OCI-LY7 (cell line): ENCODE data around the gene ELF1. TPM values are rescaled to one million over a fixed set of nuclear protein-coding genes. Genes with fewer than 3 reads are reported as not detected.
"Not testable (repeated sequence)": the region's sequence is repeated elsewhere in the genome, so short reads cannot be mapped to it uniquely, and the experiment has no call there.

Experiments used
- BruUV-seq: library from RNA; stranded (reverse); fragments of 400-500 nt; replicated peaks from 2 replicates; lab custom pipeline; 2021; lab: Mats Ljungman, UMichigan
- CTCF ChIA-PET: fragments of 300-600 bp; sonication (Branson Sonifier 250); formaldehyde crosslinking; loops from one replicate; lab custom pipeline; 2022; ENCODE audit warnings: antibody characterized with exemption; ENCODE audit not compliant: unreplicated experiment; lab: Charles Lee
- POLR2A ChIA-PET: fragments of 300-600 bp; sonication (Branson Sonifier 250); formaldehyde crosslinking; loops from one replicate; lab custom pipeline; 2022; ENCODE audit warnings: antibody characterized with exemption; lab: Charles Lee
- DNase-seq: peaks from one replicate; pipeline ENCODE4 v3.0.0-alpha.2; 2015; ENCODE audit warnings: low spot score
- H2AFZ ChIP-seq: fragments of 200-600 bp; sonication (generic), shearing (Covaris generic); 2 replicates; pipeline ENCODE4 v1.6.1; 2014; ENCODE audit warnings: mild to moderate bottlenecking, antibody characterized with exemption, low read length, moderate library complexity
- H3K27ac ChIP-seq: fragments of 200-600 bp; sonication (generic); 2 replicates; pipeline ENCODE4 v1.5.1; 2014; ENCODE audit warnings: mixed run types, low read depth, mild to moderate bottlenecking, moderate library complexity, low read length, inconsistent platforms; ENCODE audit not compliant: poor library complexity, severe bottlenecking
- H3K36me3 ChIP-seq: fragments of 200-600 bp; sonication (generic); 2 replicates; pipeline ENCODE4 v1.6.1; 2014; ENCODE audit warnings: mild to moderate bottlenecking, antibody characterized with exemption, low read length, moderate library complexity, mixed read lengths; ENCODE audit not compliant: insufficient read depth
- H3K4me1 ChIP-seq: fragments of 200-600 bp; sonication (generic); 2 replicates; pipeline ENCODE4 v1.5.1; 2014; ENCODE audit warnings: mild to moderate bottlenecking, low read length; ENCODE audit not compliant: insufficient read depth, poor library complexity, severe bottlenecking
- H3K4me2 ChIP-seq: fragments of 200-600 bp; sonication (generic); 2 replicates; pipeline ENCODE4 v1.6.1; 2014; ENCODE audit warnings: mild to moderate bottlenecking, low read length
- H3K4me3 ChIP-seq: fragments of 200-600 bp; sonication (generic); 2 replicates; pipeline ENCODE4 v1.5.1; 2014; ENCODE audit warnings: mild to moderate bottlenecking, low read depth, low read length; ENCODE audit not compliant: poor library complexity, severe bottlenecking
- H3K79me2 ChIP-seq: fragments of 200-600 bp; sonication (generic); 2 replicates; pipeline ENCODE4 v1.6.1; 2016; ENCODE audit warnings: low read depth, mild to moderate bottlenecking, low read length, moderate library complexity, mixed read lengths; ENCODE audit not compliant: insufficient read depth
- H3K9me2 ChIP-seq: fragments of 200-600 bp; sonication (generic); 2 replicates; pipeline ENCODE4 v1.6.1; 2016; ENCODE audit warnings: mild to moderate bottlenecking, low read length, mixed read lengths; ENCODE audit not compliant: insufficient read depth
- H3K9me3 ChIP-seq: fragments of 200-600 bp; sonication (generic); 2 replicates; pipeline ENCODE4 v1.6.1; 2014; ENCODE audit warnings: mild to moderate bottlenecking, mixed run types, low read length, mixed read lengths
- H4K20me1 ChIP-seq: fragments of 200-600 bp; sonication (generic); 2 replicates; pipeline ENCODE4 v1.6.1; 2014; ENCODE audit warnings: mild to moderate bottlenecking, antibody characterized with exemption, low read length, moderate library complexity, mixed read lengths; ENCODE audit not compliant: insufficient read depth
- CTCF ChIP-seq: fragments of 200-600 bp; sonication (generic); conservative IDR thresholded peaks from 2 replicates; pipeline ENCODE4 v1.5.1; 2014; ENCODE audit warnings: mild to moderate bottlenecking, antibody characterized with exemption, low read length, moderate library complexity, mixed read lengths
- EZH2phosphoT487 ChIP-seq: fragments of 200-600 bp; sonication (generic); IDR thresholded peaks from 2 replicates; pipeline ENCODE4 v1.6.1; 2018; ENCODE audit warnings: low read depth, borderline replicate concordance, mild to moderate bottlenecking, mixed run types, antibody characterized with exemption, low read length, moderate library complexity, mixed read lengths
- intact Hi-C: fragments of 100-400 bp; cut with micrococcal nuclease; formaldehyde crosslinking; loops from one replicate; pipeline ENCODE4 v1.10.0; 2022; ENCODE audit not compliant: unreplicated experiment
- total RNA-seq, 2 experiments: library from RNA; depleted of rRNA in 1 of 2; stranded (reverse); fragments of >200 nt in 1 of 2; shearing (Covaris generic) in 1 of 2; gene quantifications; 2 replicates each; pipeline ENCODE4 v1.2.3, GENCODE V29; 2014 to 2022

The ELF1 gene
- total RNA-seq, 2 experiments from 2014 or later = 111 to 248 TPM

GRCh38 chr13:40920826-40921225, 98.3 kb downstream of the ELF1 start:
- intact Hi-C loops = loop anchor here (1.0 to 10.0 kb wide), 2 partner anchors 131 to 226 kb away; no protein-coding TSS in a partner anchor
- BruUV-seq = no TSS peak
- POLR2A ChIA-PET = interaction anchor here (0.7 to 3.6 kb wide), 9 partner anchors 9 to 282 kb away, joined by 3 to 11 read pairs (median 3); no protein-coding TSS in a partner anchor

GRCh38 chr13:40919901-40920300, 99.2 kb downstream of the ELF1 start:
- POLR2A ChIA-PET = interaction anchor here (1.1 to 3.6 kb wide), 3 partner anchors 11 to 19 kb away, joined by 3 to 11 read pairs (median 9); no protein-coding TSS in a partner anchor
- H3K4me1 ChIP-seq, BruUV-seq, H3K36me3 ChIP-seq, H3K9me2 ChIP-seq, CTCF ChIA-PET, H2AFZ ChIP-seq, H4K20me1 ChIP-seq, H3K27ac ChIP-seq, DNase-seq, H3K9me3 ChIP-seq, H3K79me2 ChIP-seq: not testable (repeated sequence)
- peak overlapping the region; percentile 88 for H3K4me2 ChIP-seq
- H3K4me3 ChIP-seq = peak overlapping the region; percentile 75
- intact Hi-C loops = loop anchor here (10.0 kb wide), 1 partner anchor 225 kb away; no protein-coding TSS in a partner anchor

More at GRCh38 chr13:40920826-40921225, 98.3 kb downstream of the ELF1 start:
- Histone ChIP-seq H3K9me3 (no peaks in the 10 kb centered on the region), H3K27ac (peak overlapping the region; percentile 64), H4K20me1 (no peaks in the 10 kb centered on the region), H3K9me2 (no peaks in the 10 kb centered on the region), H2AFZ (peak overlapping the region; percentile 59; the same call in 1 of the 2 replicates), H3K4me3 (peak overlapping the region; percentile 75), H3K36me3 (peaks cover 14% of the 10 kb centered on the region), H3K4me1 (peaks cover 8% of the 10 kb centered on the region), H3K4me2 (peak overlapping the region; percentile 88), H3K79me2 (peaks cover 10% of the 10 kb centered on the region; the same call in 1 of the 2 replicates)
- CTCF ChIA-PET = no interaction called here
- no peak for DNase-seq
- no peak for TF ChIP-seq CTCF
- TF ChIP-seq EZH2phosphoT487 = no peak

GRCh38 chr13:40916207-40916998, 102.7 kb downstream of the ELF1 start:
- H2AFZ ChIP-seq = no peak overlapping the region
- CTCF ChIA-PET = no interaction called here

GRCh38 chr13:40914863-40915262, 104.3 kb downstream of the ELF1 start:
- not testable (repeated sequence) for BruUV-seq

More at GRCh38 chr13:40916207-40916998, 102.7 kb downstream of the ELF1 start:
- intact Hi-C loops = no loop called here
- DNase-seq = no peak
- Histone ChIP-seq H4K20me1 (no peaks in the 10 kb centered on the region), H3K9me3 (no peaks in the 10 kb centered on the region), H3K79me2 (peaks cover 10% of the 10 kb centered on the region; the same call in 1 of the 2 replicates), H3K27ac (no peak overlapping the region), H3K4me2 (no peak overlapping the region), H3K4me3 (no peak overlapping the region), H3K36me3 (no peaks in the 10 kb centered on the region), H3K9me2 (no peaks in the 10 kb centered on the region), H3K4me1 (peaks cover 8% of the 10 kb centered on the region)
- no peak for TF ChIP-seq EZH2phosphoT487
- no peak for TF ChIP-seq CTCF
- POLR2A ChIA-PET = interaction anchor here (1.1 kb wide), 1 partner anchor 19 kb away, joined by 3 read pairs; no protein-coding TSS in a partner anchor
- no TSS peak for BruUV-seq

More at GRCh38 chr13:40914863-40915262, 104.3 kb downstream of the ELF1 start:
- H2AFZ ChIP-seq, CTCF ChIA-PET, H3K4me1 ChIP-seq, H3K9me2 ChIP-seq, H3K4me3 ChIP-seq, intact Hi-C loops, H3K9me3 ChIP-seq, DNase-seq, H3K27ac ChIP-seq, H3K79me2 ChIP-seq, H3K4me2 ChIP-seq, H4K20me1 ChIP-seq, H3K36me3 ChIP-seq, POLR2A ChIA-PET: not testable (repeated sequence)
